GM19455 (cell line): Measurements from ENCODE around the gene FAM53B.
"Not testable (repeated sequence)": the region's sequence is repeated elsewhere in the genome, so short reads cannot be mapped to it uniquely, and the experiment has no call there.

ENCODE experiments used
- ATAC-seq: cut with Tn5 transposase; IDR thresholded peaks from one replicate; pipeline ENCODE4 v1.9.1; 2021; ENCODE audit not compliant: unreplicated experiment

The FAM53B gene

DNA sequence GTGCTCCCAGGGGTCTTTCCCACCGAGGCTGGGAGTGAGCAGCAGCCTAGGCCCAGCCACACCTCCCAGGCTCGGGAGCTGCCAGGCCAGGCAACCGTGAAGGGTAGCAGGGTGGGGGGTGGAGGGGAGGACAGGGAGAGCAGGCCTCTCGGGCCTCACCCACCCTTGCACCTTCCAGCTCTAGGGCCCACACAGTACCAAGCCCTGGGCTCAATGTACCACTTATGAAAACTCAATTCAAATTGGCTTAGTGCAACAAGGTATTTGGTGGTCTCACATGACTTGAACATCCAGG lies 127.4 kb downstream of the FAM53B start:
- no peak for ATAC-seq

GRCh38 chr10:124616040-124616835 lies 127.9 kb downstream of the FAM53B start:
- no peak for ATAC-seq

DNA sequence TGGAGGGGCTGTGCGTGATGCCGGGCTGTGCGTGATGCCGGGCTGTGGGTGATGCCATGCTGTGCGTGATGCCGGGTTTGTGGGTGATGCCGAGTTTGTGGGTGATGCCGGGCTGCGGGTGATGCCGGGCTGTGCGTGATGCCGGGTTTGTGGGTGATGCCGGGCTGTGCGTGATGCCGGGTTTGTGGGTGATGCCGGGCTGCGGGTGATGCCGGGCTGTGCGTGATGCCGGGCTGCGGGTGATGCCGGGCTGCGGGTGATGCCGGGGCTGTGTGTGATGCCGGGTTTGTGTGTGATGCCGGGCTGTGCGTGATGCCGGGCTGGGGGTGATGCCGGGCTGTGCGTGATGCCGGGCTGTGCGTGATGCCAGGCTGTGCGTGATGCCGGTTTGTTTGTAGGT lies 128.9 kb downstream of the FAM53B start:
- ATAC-seq = no peak

DNA sequence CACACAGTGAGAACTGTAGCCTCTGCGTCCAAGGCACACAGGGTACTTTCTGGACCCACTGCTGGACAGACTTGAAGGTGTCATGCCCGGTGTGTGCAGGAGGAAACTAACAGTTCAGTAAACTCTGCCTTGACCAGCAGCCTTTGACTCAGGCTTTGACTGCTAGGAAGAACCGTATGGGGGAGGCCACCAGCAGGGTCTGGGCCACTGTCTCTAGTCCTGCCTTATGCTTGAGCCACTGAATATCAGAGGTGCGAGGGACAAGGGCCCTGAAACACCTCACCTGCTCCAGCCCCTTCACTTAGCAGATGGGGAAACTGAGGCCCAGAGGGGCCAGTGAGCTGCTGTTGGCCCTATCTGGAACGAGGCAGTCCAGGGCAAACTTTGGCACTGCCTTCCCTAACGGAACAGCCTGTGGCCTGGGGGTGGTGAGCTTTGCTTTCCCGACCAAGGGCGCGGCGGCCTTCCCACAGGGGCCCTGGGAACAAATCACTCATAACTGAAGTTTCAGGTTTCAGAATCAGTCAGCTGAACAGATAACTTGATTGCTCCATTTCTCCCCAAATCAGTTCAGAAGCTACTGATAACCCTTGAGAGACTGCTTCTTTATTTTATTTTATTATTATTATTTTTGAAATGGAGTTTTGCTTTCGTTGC lies 130.0 kb downstream of the FAM53B start:
- ATAC-seq = no peak

DNA sequence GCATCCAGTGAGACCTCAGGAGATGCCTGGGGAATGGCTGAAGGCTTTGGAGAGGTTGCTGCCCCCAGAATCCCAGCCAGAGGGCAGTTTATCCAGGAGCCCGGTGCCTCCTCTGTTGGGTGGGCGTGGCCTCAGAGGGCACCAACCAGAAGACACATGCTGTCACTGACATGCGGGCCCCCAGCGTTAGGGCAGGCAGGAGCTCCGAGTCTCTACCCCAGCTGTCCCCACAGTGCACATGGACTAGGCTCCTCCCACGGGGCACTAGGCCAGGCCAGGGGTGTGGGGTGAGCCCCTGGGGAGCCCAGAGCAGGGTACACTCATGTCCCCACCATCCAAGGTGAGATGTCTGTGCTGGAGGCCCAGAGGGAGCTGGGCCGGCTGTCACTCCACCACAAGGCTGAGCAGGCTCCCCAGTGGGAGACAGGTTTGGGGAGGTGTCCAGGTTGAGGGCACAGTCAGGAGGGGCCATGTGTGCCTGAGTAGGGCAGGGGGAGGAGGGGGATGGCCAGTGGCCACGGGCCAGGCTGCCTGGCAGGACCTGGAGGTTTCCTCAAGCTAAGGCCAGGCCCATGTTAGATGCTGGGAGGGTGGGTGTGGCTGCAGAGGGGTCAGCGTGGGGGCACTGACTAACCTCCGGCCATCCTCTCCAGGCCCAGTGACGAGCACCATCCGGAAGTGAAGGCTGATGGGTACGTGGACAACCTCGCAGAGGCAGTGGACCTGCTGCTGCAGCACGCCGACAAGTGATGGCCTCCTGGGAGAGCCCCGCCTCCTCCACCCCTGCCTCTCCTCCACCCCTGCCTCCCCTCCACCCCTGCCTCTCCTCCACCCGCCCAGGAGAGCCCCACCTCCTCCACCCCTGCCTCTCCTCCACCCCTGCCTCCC lies 131.3 kb downstream of the FAM53B start:
- no peak for ATAC-seq

- ATAC-seq = no peak
Measured at GRCh38 chr10:124611738-124612137, 132.4 kb downstream of the FAM53B start.

GRCh38 chr10:124610851-124611250 lies 133.3 kb downstream of the FAM53B start:
- not testable (repeated sequence) for ATAC-seq

DNA sequence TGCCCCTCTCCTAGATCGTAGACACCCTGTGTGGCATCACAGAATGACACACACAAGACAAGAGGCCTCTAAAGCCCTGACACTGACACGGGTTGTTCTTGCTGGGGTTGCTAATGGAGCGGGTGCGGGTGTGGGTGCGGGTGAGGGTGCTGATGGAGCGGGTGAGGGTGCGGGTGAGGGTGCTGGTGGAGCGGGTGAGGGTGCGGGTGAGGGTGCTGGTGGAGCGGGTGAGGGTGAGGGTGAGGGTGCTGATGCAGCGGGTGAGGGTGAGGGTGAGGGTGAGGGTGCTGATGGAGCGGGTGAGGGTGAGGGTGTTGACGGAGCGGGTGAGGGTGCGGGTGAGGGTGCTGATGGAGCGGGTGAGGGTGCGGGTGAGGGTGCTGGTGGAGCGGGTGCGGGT lies 134.0 kb downstream of the FAM53B start:
- not testable (repeated sequence) for ATAC-seq

DNA sequence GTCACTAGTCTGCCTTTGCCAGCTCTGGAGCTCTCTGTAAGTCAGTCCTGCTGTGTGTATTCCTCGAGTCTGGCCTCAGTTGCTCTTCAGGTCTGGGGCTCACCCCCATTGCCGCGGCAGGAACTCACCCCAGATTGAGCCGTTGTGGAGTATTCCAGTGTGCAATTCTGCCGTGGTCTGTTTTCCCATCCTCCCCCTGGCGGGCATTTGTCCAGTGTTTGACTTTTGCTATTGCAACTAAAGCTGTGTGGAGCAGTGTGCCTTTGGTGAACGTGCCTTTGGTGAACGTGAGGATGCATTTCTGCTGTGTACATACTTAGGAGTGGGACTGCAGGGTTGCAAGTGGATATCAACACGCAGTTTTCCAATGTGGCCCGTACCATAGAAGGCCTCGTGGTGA lies 134.5 kb downstream of the FAM53B start:
- no peak for ATAC-seq

- ATAC-seq = no peak
Measured at GRCh38 chr10:124608093-124608721, 136.0 kb downstream of the FAM53B start.

DNA sequence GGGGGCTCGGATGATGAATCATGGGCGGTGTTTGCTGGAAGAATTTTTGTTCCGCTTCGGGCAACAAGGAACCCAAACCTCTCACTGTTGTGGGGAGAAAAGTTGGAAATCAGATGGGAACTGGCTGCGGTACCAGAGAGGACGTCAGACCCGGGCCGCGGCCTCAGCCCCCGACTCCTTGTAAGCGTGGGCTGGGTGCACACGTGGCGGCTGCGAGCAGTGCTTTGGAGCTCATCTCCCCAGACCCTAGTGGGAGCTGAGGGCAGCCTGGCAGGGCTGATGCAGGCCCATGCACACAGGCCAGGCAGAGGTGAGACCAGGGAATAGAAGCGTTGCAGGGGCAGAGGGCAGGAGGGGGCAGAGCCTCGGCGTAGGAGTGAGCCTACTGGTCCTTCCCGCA lies 136.5 kb downstream of the FAM53B start:
- ATAC-seq = no peak

- no peak for ATAC-seq
Measured at GRCh38 chr10:124606822-124607221, 137.4 kb downstream of the FAM53B start.

GRCh38 chr10:124605856-124606812 lies 138.0 kb downstream of the FAM53B start:
- no peak for ATAC-seq

DNA sequence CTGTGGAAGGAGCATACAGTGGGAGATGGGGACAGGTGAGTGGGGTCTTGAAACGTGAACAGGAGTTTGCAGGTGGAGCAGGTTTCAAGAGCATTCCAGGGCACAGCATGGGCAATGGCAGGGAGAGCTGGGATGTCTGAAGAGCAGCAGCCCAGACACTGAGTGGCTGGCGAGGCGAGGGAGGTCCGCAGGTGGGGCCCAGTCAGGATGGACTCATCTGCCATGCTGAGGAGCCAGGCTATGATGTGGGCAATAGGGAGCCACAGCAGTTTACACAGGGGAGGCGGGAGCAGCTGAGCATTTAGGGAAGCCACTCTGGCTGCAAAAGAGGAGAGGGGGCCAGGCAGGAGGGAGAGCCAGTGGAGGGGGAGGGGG lies 138.7 kb downstream of the FAM53B start:
- ATAC-seq = no peak

- no peak for ATAC-seq
Measured at GRCh38 chr10:124605001-124605370, 139.2 kb downstream of the FAM53B start.

DNA sequence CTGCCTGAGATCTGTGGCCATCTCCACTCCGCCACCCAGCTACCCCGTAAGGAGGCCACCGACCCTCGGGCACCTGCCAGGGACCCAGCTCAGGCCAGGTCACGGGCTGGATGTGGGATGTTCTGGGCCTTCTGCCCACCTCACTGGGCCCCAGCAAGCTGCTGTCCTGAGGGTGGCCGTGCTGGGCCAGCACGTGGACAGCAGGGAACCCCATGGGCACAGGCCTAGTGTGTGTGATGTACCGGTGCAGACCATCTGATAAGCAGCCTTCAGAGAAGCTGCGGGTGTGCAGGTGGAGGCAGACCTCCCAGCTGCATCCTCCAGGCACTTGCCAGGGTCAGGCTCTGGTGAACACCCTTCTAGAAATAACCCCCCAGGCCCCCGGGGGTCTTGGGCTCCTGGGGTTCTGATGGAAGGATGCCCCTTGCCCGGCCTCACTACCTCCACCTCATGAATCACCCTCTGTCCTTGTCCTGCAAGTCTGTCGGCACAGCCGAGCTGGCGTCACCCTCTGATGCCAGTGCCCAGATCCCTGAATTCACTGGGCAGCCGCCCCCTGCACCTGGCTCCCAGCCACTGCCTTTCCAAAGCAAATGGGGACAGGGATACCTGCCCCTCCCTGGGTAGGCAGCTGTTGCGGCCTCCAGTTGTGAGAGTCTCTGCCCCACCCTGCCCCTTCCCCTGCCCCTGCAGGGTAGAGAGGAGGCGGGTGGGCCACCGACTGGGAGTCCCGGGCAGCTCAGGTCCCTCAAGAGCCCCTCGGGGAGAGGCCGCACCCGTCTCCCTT lies 139.8 kb downstream of the FAM53B start:
- no peak for ATAC-seq

GRCh38 chr10:124603376-124604213 lies 140.6 kb downstream of the FAM53B start:
- ATAC-seq = no peak

DNA sequence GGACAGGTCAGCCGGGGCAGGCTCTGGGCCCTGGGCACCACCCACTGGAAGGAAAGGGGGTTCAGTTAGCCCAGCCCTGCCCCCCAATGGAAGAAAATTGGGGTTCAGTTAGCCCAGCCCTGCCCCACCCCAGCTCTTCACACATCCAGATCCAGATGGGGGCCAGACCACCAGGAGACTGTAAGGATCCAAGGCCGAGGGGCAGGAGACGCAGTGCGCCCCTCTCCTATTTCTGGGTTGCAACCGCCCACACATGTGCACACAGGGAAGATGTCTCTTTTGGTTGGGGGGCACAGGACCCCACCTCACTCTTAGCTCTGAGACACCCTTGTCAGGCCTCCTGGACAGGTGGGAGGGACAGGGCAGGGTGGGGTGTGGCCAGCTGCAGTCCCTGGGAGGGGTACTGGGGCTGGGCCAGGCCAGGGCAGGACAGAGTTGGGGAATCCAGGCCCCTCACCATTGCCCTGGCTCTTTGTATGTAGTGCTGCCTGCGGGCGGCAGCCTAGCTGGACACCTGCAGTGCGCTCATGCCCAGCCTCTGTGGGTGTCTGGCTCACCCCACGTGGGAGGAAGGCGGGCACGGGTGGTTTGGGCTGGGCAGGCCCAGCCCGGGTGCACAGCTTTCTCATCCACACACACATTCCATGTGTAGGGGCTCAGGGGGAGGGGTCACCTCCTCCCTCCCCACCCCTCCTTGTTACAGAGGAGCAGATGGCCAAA lies 141.4 kb downstream of the FAM53B start:
- ATAC-seq = no peak
